ENCODE data around the gene MID2. TPM values are rescaled to one million over a fixed set of nuclear protein-coding genes. Genes with fewer than 3 reads are reported as not detected.

Gene MID2
- total and polyA plus RNA-seq, 4 experiments from 2014 or later = 8.8 to 20.0 (median 15.0) TPM

GRCh38 chrX:107827030-107827831, 1.6 kb downstream of the MID2 start:
- H3K4me3 ChIP-seq (ENCODE audit: low read length in 2 of 2) = peak overlapping the region in 1 of 2 donors; percentile 32
- H3K36me3 Mint-ChIP-seq = peaks cover 0 to 1% of the 10 kb centered on the region in 2 donors
- H3K27me3 Mint-ChIP-seq = peaks cover 0 to 1% of the 10 kb centered on the region in 2 donors
- POLR2A ChIA-PET (ENCODE audit: partially characterized antibody) = interaction anchor here (1.3 to 1.9 kb wide), 3 partner anchors 10 to 111 kb away, joined by 3 to 13 read pairs (median 5); no protein-coding TSS in a partner anchor
- no peaks in the 10 kb centered on the region for H3K27me3 ChIP-seq (ENCODE audit: insufficient read depth, low read length)
- H3K4me1 ChIP-seq (ENCODE audit: insufficient read depth, low read length) = peaks cover 19% of the 10 kb centered on the region
- CTCF ChIA-PET (ENCODE audit: partially characterized antibody) = interaction anchor here (1.3 kb wide), 1 partner anchor 110 kb away, joined by 3 read pairs; no protein-coding TSS in a partner anchor
- H3K9me3 Mint-ChIP-seq = no peaks in the 10 kb centered on the region
- DNase-seq = peak in 3 of 5 donors; percentile 7 to 39 (median 15)
- H3K36me3 ChIP-seq (ENCODE audit: insufficient read depth, low read length) = no peaks in the 10 kb centered on the region
- peak overlapping the region; percentile 75 to 95 (median 90) for H3K4me3 Mint-ChIP-seq
- peak overlapping the region; percentile 52 for H3K27ac ChIP-seq (ENCODE audit: low read depth, low read length)
- intact Hi-C loops (cut with micrococcal nuclease) = loop anchor here (5.0 kb wide), 2 partner anchors 50 to 110 kb away; partner anchors contain the start of genes NCBP2L and TSC22D3
- peaks cover 26 to 60% (median 35%) of the 10 kb centered on the region in 4 donors for H3K4me1 Mint-ChIP-seq
- peak overlapping the region; percentile 68 to 93 (median 84) for H3K27ac Mint-ChIP-seq
- H3K9me3 ChIP-seq (ENCODE audit: control insufficient read depth in 1 of 2, low read length in 2 of 2) = no peaks in the 10 kb centered on the region

GRCh38 chrX:107827852-107828251, 2.2 kb downstream of the MID2 start:
- Histone ChIP-seq H3K36me3 (ENCODE audit: insufficient read depth, low read length) (no peaks in the 10 kb centered on the region), H3K9me3 (ENCODE audit: control insufficient read depth in 1 of 2, low read length in 2 of 2) (no peaks in the 10 kb centered on the region), H3K4me1 (ENCODE audit: insufficient read depth, low read length) (peaks cover 19% of the 10 kb centered on the region), H3K4me3 (ENCODE audit: low read length in 2 of 2) (no peak overlapping the region), H3K27me3 (ENCODE audit: insufficient read depth, low read length) (no peaks in the 10 kb centered on the region), H3K27ac (ENCODE audit: low read depth, low read length) (no peak overlapping the region)
- DNase-seq = no peak
- Mint-ChIP-seq H3K4me1 (peaks cover 27 to 60% (median 35%) of the 10 kb centered on the region in 4 donors), H3K27me3 (peaks cover 0 to 1% of the 10 kb centered on the region in 2 donors), H3K4me3 (peak overlapping the region; percentile 0 to 95 (median 68)), H3K9me3 (no peaks in the 10 kb centered on the region), H3K36me3 (peaks cover 0 to 1% of the 10 kb centered on the region in 2 donors), H3K27ac (peak overlapping the region in 5 of 7 donors; percentile 1 to 90 (median 81))
- POLR2A ChIA-PET (ENCODE audit: partially characterized antibody) = no interaction called here
- intact Hi-C loops (cut with micrococcal nuclease) = loop anchor here (5.0 kb wide), 2 partner anchors 51 to 111 kb away; partner anchors contain the start of genes NCBP2L and TSC22D3
- CTCF ChIA-PET (ENCODE audit: partially characterized antibody) = interaction anchor here (1.2 kb wide), 1 partner anchor 51 kb away, joined by 3 read pairs; the partner anchor contains the start of gene NCBP2L

GRCh38 chrX:107829878-107830277, 4.2 kb downstream of the MID2 start:
- POLR2A ChIA-PET (ENCODE audit: partially characterized antibody) = no interaction called here
- no peaks in the 10 kb centered on the region for H3K36me3 ChIP-seq (ENCODE audit: insufficient read depth, low read length)
- peaks cover 15% of the 10 kb centered on the region for H3K4me1 ChIP-seq (ENCODE audit: insufficient read depth, low read length)
- H3K9me3 Mint-ChIP-seq = no peaks in the 10 kb centered on the region
- H3K27me3 ChIP-seq (ENCODE audit: insufficient read depth, low read length) = no peaks in the 10 kb centered on the region
- no peak for DNase-seq
- no peak overlapping the region for H3K27ac Mint-ChIP-seq
- H3K27me3 Mint-ChIP-seq = peaks cover 0 to 1% of the 10 kb centered on the region in 2 donors
- peaks cover 22 to 50% (median 27%) of the 10 kb centered on the region in 4 donors for H3K4me1 Mint-ChIP-seq
- H3K9me3 ChIP-seq (ENCODE audit: control insufficient read depth in 1 of 2, low read length in 2 of 2) = no peaks in the 10 kb centered on the region
- intact Hi-C loops (cut with micrococcal nuclease) = loop anchor here (5.0 kb wide), 2 partner anchors 53 to 113 kb away; partner anchors contain the start of genes NCBP2L and TSC22D3
- CTCF ChIA-PET (ENCODE audit: partially characterized antibody) = no interaction called here
- H3K36me3 Mint-ChIP-seq = peaks cover 0 to 1% of the 10 kb centered on the region in 2 donors
- H3K27ac ChIP-seq (ENCODE audit: low read depth, low read length) = no peak overlapping the region
- no peak overlapping the region for H3K4me3 ChIP-seq (ENCODE audit: low read length in 2 of 2)
- H3K4me3 Mint-ChIP-seq = peak overlapping the region in 1 of 8 donors; percentile 54

GRCh38 chrX:107831071-107831730, 5.5 kb downstream of the MID2 start:
- H3K27ac Mint-ChIP-seq = no peak overlapping the region
- H3K4me1 Mint-ChIP-seq = peaks cover 17 to 40% (median 20%) of the 10 kb centered on the region in 4 donors
- no peak overlapping the region for H3K27ac ChIP-seq (ENCODE audit: low read depth, low read length)
- no peak overlapping the region for H3K4me3 Mint-ChIP-seq
- peaks cover 0 to 1% of the 10 kb centered on the region in 2 donors for H3K27me3 Mint-ChIP-seq
- no peaks in the 10 kb centered on the region for H3K36me3 ChIP-seq (ENCODE audit: insufficient read depth, low read length)
- H3K27me3 ChIP-seq (ENCODE audit: insufficient read depth, low read length) = no peaks in the 10 kb centered on the region
- no peak overlapping the region for H3K4me3 ChIP-seq (ENCODE audit: low read length in 2 of 2)
- intact Hi-C loops (cut with micrococcal nuclease) = no loop called here
- ChIA-PET POLR2A (ENCODE audit: partially characterized antibody) (no interaction called here), CTCF (ENCODE audit: partially characterized antibody) (no interaction called here)
- H3K9me3 ChIP-seq (ENCODE audit: control insufficient read depth in 1 of 2, low read length in 2 of 2) = no peaks in the 10 kb centered on the region
- H3K4me1 ChIP-seq (ENCODE audit: insufficient read depth, low read length) = peaks cover 11% of the 10 kb centered on the region
- H3K36me3 Mint-ChIP-seq = peaks cover 0 to 1% of the 10 kb centered on the region in 2 donors
- no peaks in the 10 kb centered on the region for H3K9me3 Mint-ChIP-seq
- DNase-seq = no peak

- H3K4me1 Mint-ChIP-seq = peaks cover 8 to 24% (median 10%) of the 10 kb centered on the region in 4 donors
- H3K4me3 Mint-ChIP-seq = no peak overlapping the region
- Histone ChIP-seq H3K4me3 (ENCODE audit: low read length in 2 of 2) (no peak overlapping the region), H3K4me1 (ENCODE audit: insufficient read depth, low read length) (no peaks in the 10 kb centered on the region), H3K36me3 (ENCODE audit: insufficient read depth, low read length) (no peaks in the 10 kb centered on the region), H3K27ac (ENCODE audit: low read depth, low read length) (no peak overlapping the region), H3K27me3 (ENCODE audit: insufficient read depth, low read length) (no peaks in the 10 kb centered on the region), H3K9me3 (ENCODE audit: control insufficient read depth in 1 of 2, low read length in 2 of 2) (no peaks in the 10 kb centered on the region)
- POLR2A ChIA-PET (ENCODE audit: partially characterized antibody) = no interaction called here
- no peaks in the 10 kb centered on the region for H3K9me3 Mint-ChIP-seq
- intact Hi-C loops (cut with micrococcal nuclease) = no loop called here
- no peak for DNase-seq
- CTCF ChIA-PET (ENCODE audit: partially characterized antibody) = no interaction called here
- H3K27me3 Mint-ChIP-seq = no peaks in the 10 kb centered on the region
- no peaks in the 10 kb centered on the region for H3K36me3 Mint-ChIP-seq
- no peak overlapping the region for H3K27ac Mint-ChIP-seq
These were observed 8.9 kb downstream of the MID2 start for GRCh38 chrX:107834275-107835201.

GRCh38 chrX:107836958-107837357, 11.3 kb downstream of the MID2 start:
- CTCF ChIA-PET (ENCODE audit: partially characterized antibody) = no interaction called here

More at GRCh38 chrX:107836958-107837357, 11.3 kb downstream of the MID2 start:
- no peak overlapping the region for H3K4me3 Mint-ChIP-seq
- DNase-seq = no peak
- no peaks in the 10 kb centered on the region for H3K27me3 ChIP-seq (ENCODE audit: insufficient read depth, low read length)
- no peaks in the 10 kb centered on the region for H3K27me3 Mint-ChIP-seq
- H3K9me3 Mint-ChIP-seq = no peaks in the 10 kb centered on the region
- no peak overlapping the region for H3K4me3 ChIP-seq (ENCODE audit: low read length in 2 of 2)
- no peaks in the 10 kb centered on the region for H3K4me1 ChIP-seq (ENCODE audit: insufficient read depth, low read length)
- H3K9me3 ChIP-seq (ENCODE audit: control insufficient read depth in 1 of 2, low read length in 2 of 2) = no peaks in the 10 kb centered on the region
- intact Hi-C loops (cut with micrococcal nuclease) = no loop called here
- H3K27ac ChIP-seq (ENCODE audit: low read depth, low read length) = no peak overlapping the region
- peaks cover 0 to 9% (median 6%) of the 10 kb centered on the region in 4 donors for H3K4me1 Mint-ChIP-seq
- POLR2A ChIA-PET (ENCODE audit: partially characterized antibody) = interaction anchor here (1.1 kb wide), 1 partner anchor 11 kb away, joined by 3 read pairs; no protein-coding TSS in a partner anchor
- no peaks in the 10 kb centered on the region for H3K36me3 ChIP-seq (ENCODE audit: insufficient read depth, low read length)
- peaks cover 7 to 13% of the 10 kb centered on the region in 2 donors for H3K36me3 Mint-ChIP-seq
- no peak overlapping the region for H3K27ac Mint-ChIP-seq

Measured in CD4-positive, alpha-beta memory T cell (primary cell).